ENCODE results near the gene ITGAD.
A peak's percentile ranks its signal among the peaks of the same experiment; 100 is the strongest.

Gene ITGAD

GRCh38 chr16:31365131-31365865 is 27.8 kb upstream of the ITGAD start:
- no peak for DNase-seq (ENCODE audit: low spot score)

- no peak for DNase-seq (ENCODE audit: low spot score)
Observed at GRCh38 chr16:31367853-31368252, 25.3 kb upstream of the ITGAD start.

GRCh38 chr16:31371008-31371407 is 22.1 kb upstream of the ITGAD start:
- DNase-seq (ENCODE audit: low spot score) = no peak

- peak; percentile 56 for DNase-seq (ENCODE audit: low spot score)
Observed at GRCh38 chr16:31371619-31372484, 21.3 kb upstream of the ITGAD start.

GRCh38 chr16:31373235-31373634 is 19.9 kb upstream of the ITGAD start:
- no peak for DNase-seq (ENCODE audit: low spot score)

- no peak for DNase-seq (ENCODE audit: low spot score)
Observed at GRCh38 chr16:31375231-31375630, 17.9 kb upstream of the ITGAD start.

- no peak for DNase-seq (ENCODE audit: low spot score)
Observed at GRCh38 chr16:31376705-31377104, 16.4 kb upstream of the ITGAD start.

GRCh38 chr16:31377210-31377903 is 15.8 kb upstream of the ITGAD start:
- no peak for DNase-seq (ENCODE audit: low spot score)

- no peak for DNase-seq (ENCODE audit: low spot score)
Observed at GRCh38 chr16:31380201-31380600, 12.9 kb upstream of the ITGAD start.

- peak; percentile 46 for DNase-seq (ENCODE audit: low spot score)
Observed at GRCh38 chr16:31382485-31383161, 10.5 kb upstream of the ITGAD start.

GRCh38 chr16:31385680-31386079 is 7.5 kb upstream of the ITGAD start:
- DNase-seq (ENCODE audit: low spot score) = peak; percentile 35

- peak; percentile 87 for DNase-seq (ENCODE audit: low spot score)
Observed at GRCh38 chr16:31386157-31386984, 6.8 kb upstream of the ITGAD start.

GRCh38 chr16:31388535-31388934 is 4.6 kb upstream of the ITGAD start:
- DNase-seq (ENCODE audit: low spot score) = no peak

GRCh38 chr16:31390504-31391041 is 2.6 kb upstream of the ITGAD start:
- DNase-seq (ENCODE audit: low spot score) = no peak

- no peak for DNase-seq (ENCODE audit: low spot score)
Observed at GRCh38 chr16:31395647-31396046, 2.5 kb downstream of the ITGAD start.

GRCh38 chr16:31397096-31397660 is 4.0 kb downstream of the ITGAD start:
- no peak for DNase-seq (ENCODE audit: low spot score)

GRCh38 chr16:31397701-31398100 is 4.6 kb downstream of the ITGAD start:
- DNase-seq (ENCODE audit: low spot score) = no peak

- no peak for DNase-seq (ENCODE audit: low spot score)
Observed at GRCh38 chr16:31400191-31400590, 7.1 kb downstream of the ITGAD start.

- no peak for DNase-seq (ENCODE audit: low spot score)
Observed at GRCh38 chr16:31401436-31401835, 8.3 kb downstream of the ITGAD start.

- no peak for DNase-seq (ENCODE audit: low spot score)
Observed at GRCh38 chr16:31402687-31403086, 9.6 kb downstream of the ITGAD start.

Data from kidney tubule cell (primary cell).